HepG2 (cell line): ENCODE results near the gene RFX2. TPM values are rescaled to one million over a fixed set of nuclear protein-coding genes. Genes with fewer than 3 reads are reported as not detected.

ENCODE experiments used
- ATAC-seq: fragments of 200-7000 bp; cut with Tn5 transposase; 3 replicates; pipeline ENCODE4 v1.9.1; 2020; ENCODE audit warnings: mild to moderate bottlenecking, moderate library complexity
- BruUV-seq: library from RNA; stranded (reverse); fragments of 400-500 nt; replicated peaks from 2 replicates; lab custom pipeline; 2021; lab: Mats Ljungman, UMichigan
- CTCF ChIA-PET: fragments of 300-600 bp; formaldehyde crosslinking; extraction: SDS; loops from one replicate; lab custom pipeline; 2021; ENCODE audit warnings: low total read pairs, inconsistent platforms, low intra/inter-chr PET ratio; lab: Yijun Ruan, JAX
- POLR2A ChIA-PET: fragments of 350-600 bp; sonication (Branson Sonifier 250); formaldehyde crosslinking; loops from one replicate; lab custom pipeline; 2020; ENCODE audit warnings: antibody characterized with exemption, inconsistent platforms; lab: Yijun Ruan, JAX
- DNase-seq: peaks from one replicate; pipeline ENCODE4 v3.0.0-alpha.2; 2015; ENCODE audit warnings: low spot score
- FAIRE-seq: peaks from 3 replicates; lab custom pipeline; 2011; peaks lifted over from hg19 to GRCh38; lab: Jason Lieb, UNC
- H2AFZ ChIP-seq: one replicate; pipeline ENCODE4 v1.6.1; 2011; ENCODE audit warnings: low read length, inconsistent platforms
- H3K27ac ChIP-seq: fragments of 300-600 bp; 3 replicates; pipeline ENCODE4 v1.8.0; 2011; ENCODE audit warnings: mixed run types, mild to moderate bottlenecking, mixed read lengths, low read length, inconsistent platforms; ENCODE audit not compliant: insufficient read depth; ENCODE audit errors: extremely low read length
- H3K27me3 ChIP-seq, 2 experiments: fragments of 200-600 bp in 1 of 2; 2 replicates in 1 of 2; 3 replicates in 1 of 2; pipeline versions ENCODE4 v1.6.0 to v1.8.0; 2011; ENCODE audit warnings: low read length in 2 of 2, mild to moderate bottlenecking in 2 of 2, moderate library complexity in 2 of 2, inconsistent platforms in 1 of 2; ENCODE audit not compliant: insufficient read depth in 2 of 2, control insufficient read depth in 1 of 2
- H3K36me3 ChIP-seq, 2 experiments: fragments of 200-600 bp in 1 of 2; replicated peaks in 1 of 2; 2 replicates in 1 of 2; 3 replicates in 1 of 2; pipeline versions ENCODE4 v1.5.1 to v1.8.0; 2011; ENCODE audit warnings: low read length in 2 of 2, inconsistent platforms in 1 of 2; ENCODE audit not compliant: insufficient read depth in 2 of 2, control insufficient read depth in 1 of 2
- H3K4me1 ChIP-seq: 2 replicates; pipeline ENCODE4 v1.5.1; 2012; ENCODE audit warnings: low read length, inconsistent platforms; ENCODE audit not compliant: insufficient read depth
- H3K4me2 ChIP-seq: 2 replicates; pipeline ENCODE4 v1.6.0; 2011; ENCODE audit warnings: low read depth, low read length, inconsistent platforms
- H3K4me3 ChIP-seq, 3 experiments: fragments of 200-600 bp in 1 of 3; sonication (generic), shearing (Covaris generic) in 1 of 3; replicated peaks in 1 of 3; 2 replicates each; pipeline ENCODE4 v1.5.1; 2011 to 2016; ENCODE audit warnings: low read length in 3 of 3, inconsistent platforms in 2 of 3, low read depth in 2 of 3, mild to moderate bottlenecking in 2 of 3, control low read depth in 1 of 3, mixed read lengths in 1 of 3; ENCODE audit not compliant: insufficient read depth in 1 of 3
- H3K79me2 ChIP-seq: one replicate; pipeline ENCODE4 v1.6.1; 2011; ENCODE audit warnings: low read length, inconsistent platforms; ENCODE audit not compliant: insufficient read depth
- H3K9ac ChIP-seq: 2 replicates; pipeline ENCODE4 v1.6.0; 2011; ENCODE audit warnings: mild to moderate bottlenecking, low read depth, low read length, inconsistent platforms; ENCODE audit not compliant: insufficient read depth
- H3K9me3 ChIP-seq: 2 replicates; pipeline ENCODE4 v1.5.1; 2012; ENCODE audit warnings: mild to moderate bottlenecking, low read length
- H4K20me1 ChIP-seq: 2 replicates; pipeline ENCODE4 v1.6.0; 2011; ENCODE audit warnings: inconsistent platforms, mild to moderate bottlenecking, low read length, moderate library complexity; ENCODE audit not compliant: insufficient read depth
- ATF5 ChIP-seq: sonication (generic); formaldehyde crosslinking; IDR thresholded peaks from 2 replicates; pipeline ENCODE4 v1.4.0; 2020; ENCODE audit warnings: mild to moderate bottlenecking, low read depth, missing genetic modification reagents
- HMGA1 ChIP-seq: sonication (generic); formaldehyde crosslinking; conservative IDR thresholded peaks from 2 replicates; pipeline ENCODE4 v1.4.0; 2020; ENCODE audit warnings: missing genetic modification reagents
- HOXA7 ChIP-seq: sonication (generic); formaldehyde crosslinking; IDR thresholded peaks from 2 replicates; pipeline ENCODE4 v1.8.1; 2022; ENCODE audit warnings: mild to moderate bottlenecking, missing genetic modification reagents, moderate library complexity
- MEIS1 ChIP-seq: sonication (generic); formaldehyde crosslinking; IDR thresholded peaks from 2 replicates; pipeline ENCODE4 v1.9.0; 2021; ENCODE audit warnings: mild to moderate bottlenecking, missing genetic modification reagents, moderate library complexity, borderline replicate concordance
- PRDM10 ChIP-seq: sonication (generic); formaldehyde crosslinking; IDR thresholded peaks from 2 replicates; pipeline ENCODE4 v1.4.0; 2020; ENCODE audit warnings: low read depth, missing genetic modification reagents
- ZC3H4 ChIP-seq: sonication (generic); formaldehyde crosslinking; IDR thresholded peaks from 2 replicates; pipeline ENCODE4 v1.4.0; 2020; ENCODE audit warnings: missing genetic modification reagents, borderline replicate concordance
- ZNF234 ChIP-seq: sonication (generic); formaldehyde crosslinking; conservative IDR thresholded peaks from 2 replicates; pipeline ENCODE4 v1.5.1; 2020; ENCODE audit warnings: mild to moderate bottlenecking, missing genetic modification reagents
- ZNF318 ChIP-seq: sonication (generic); formaldehyde crosslinking; IDR thresholded peaks from 2 replicates; pipeline ENCODE4 v1.4.0; 2020; ENCODE audit warnings: mild to moderate bottlenecking, missing genetic modification reagents
- ZNF784 ChIP-seq: sonication (generic); formaldehyde crosslinking; IDR thresholded peaks from 2 replicates; pipeline ENCODE4 v1.5.1; 2020; ENCODE audit warnings: missing genetic modification reagents, mild to moderate bottlenecking, borderline replicate concordance
- ZSCAN9 ChIP-seq: IDR thresholded peaks from 2 replicates; pipeline ENCODE4 v1.6.1; 2016; ENCODE audit warnings: borderline replicate concordance
- in situ Hi-C: cut with HindIII; loops from 2 replicates; pipeline ENCODE4 v1.10.0; 2017; ENCODE audit warnings: low pct_unique_long_range_greater_than_20kb; ENCODE audit not compliant: extremely low pct_ligation_motif_present
- intact Hi-C: fragments of 100-400 bp; cut with micrococcal nuclease; formaldehyde crosslinking; loops from one replicate; pipeline ENCODE4 v1.10.0; 2022; ENCODE audit not compliant: unreplicated experiment
- polyA plus RNA-seq, 8 experiments: library from polyadenylated mRNA; depleted of rRNA in 3 of 8; stranded (reverse) in 7 of 8; unstranded in 1 of 8; fragments of >200 nt; fragmentation: Illumina TruSeq in 4 of 8; extraction: Trizol in 4 of 8; gene quantifications; 2 replicates each; pipeline versions ENCODE4 v1.2.1 to v1.2.3, GENCODE V29; 2011 to 2016; ENCODE audit warnings: low read depth in 4 of 8, missing spikeins in 1 of 8, mixed read lengths in 1 of 8; ENCODE audit not compliant: insufficient read depth in 1 of 8
- total RNA-seq, 5 experiments: library from RNA; depleted of rRNA; stranded (reverse); fragments of >200 nt; fragmentation: Illumina TruSeq; extraction: Trizol; gene quantifications; 2 replicates each; pipeline ENCODE4 v1.2.3, GENCODE V29; 2016; ENCODE audit warnings: low read depth in 1 of 5

Gene RFX2
- total and polyA plus RNA-seq, 2 of the 13 experiments (the other 11 are each of a cell fraction or from before 2014, with no cell fraction given): 2.8 to 3.3 TPM

GRCh38 chr19:6069268-6069791 is 41.0 kb downstream of the RFX2 start:
- Histone ChIP-seq H3K27ac (no peak overlapping the region), H3K4me2 (no peak overlapping the region), H4K20me1 (no peaks in the 10 kb centered on the region), H3K4me3 (no peak overlapping the region), H3K4me1 (peaks cover 39% of the 10 kb centered on the region), H3K9me3 (no peaks in the 10 kb centered on the region), H3K9ac (no peak overlapping the region), H2AFZ (no peak overlapping the region), H3K79me2 (no peaks in the 10 kb centered on the region), H3K36me3 (no peaks in the 10 kb centered on the region), H3K27me3 (0 out of 5 replicates have a peak, but pooled peaks cover 0 to 3% of the 10 kb centered on the region in 2 experiments)
- in situ Hi-C loops (no loop called here), intact Hi-C loops (no loop called here)
- no peak for FAIRE-seq
- POLR2A ChIA-PET: interaction anchor here (0.6 kb wide), 1 partner anchor 13 kb away, joined by 3 read pairs; no protein-coding TSS in a partner anchor
- CTCF ChIA-PET: no interaction called here
- no peak for ATAC-seq
- no TSS peak for BruUV-seq
- DNase-seq: no peak
- TF ChIP-seq MEIS1 (CRISPR knock-in tag) (no peak), ZNF234 (CRISPR knock-in tag) (no peak), PRDM10 (no peak), ZNF784 (CRISPR knock-in tag) (no peak), HMGA1 (no peak), ZNF318 (no peak), HOXA7 (CRISPR knock-in tag) (no peak), ATF5 (CRISPR knock-in tag) (no peak), ZSCAN9 (no peak), ZC3H4 (CRISPR knock-in tag) (no peak)
